Vagina (tissue), 2 donors: ENCODE data around the gene ADGRV1.

Source experiments
- POLR2A ChIP-seq, 2 donors: fragments of 450-650 bp; IDR thresholded peaks; one replicate each; pipeline ENCODE4 v1.6.1; 2017; ENCODE audit warnings: antibody characterized with exemption in 2 of 2, mild to moderate bottlenecking in 2 of 2, moderate library complexity in 2 of 2
- POLR2AphosphoS5 ChIP-seq, 2 donors: sonication (generic); formaldehyde crosslinking; IDR thresholded peaks; one replicate each; pipeline ENCODE4 v1.9.0; 2017; ENCODE audit warnings: antibody characterized with exemption in 2 of 2, mild to moderate bottlenecking in 2 of 2, low read depth in 1 of 2; ENCODE audit not compliant: insufficient read depth in 1 of 2
- TF ChIP-seq, protein P1 (sequence below), 3 experiments: fragments of 450-650 bp in 2 of 3; fragments of 200-600 bp in 1 of 3; sonication (generic) in 1 of 3; IDR thresholded peaks; one replicate each; pipeline ENCODE4 v1.5.1; 2017 to 2019; ENCODE audit warnings: antibody characterized with exemption in 3 of 3, mild to moderate bottlenecking in 2 of 3, moderate library complexity in 2 of 3

DNA sequence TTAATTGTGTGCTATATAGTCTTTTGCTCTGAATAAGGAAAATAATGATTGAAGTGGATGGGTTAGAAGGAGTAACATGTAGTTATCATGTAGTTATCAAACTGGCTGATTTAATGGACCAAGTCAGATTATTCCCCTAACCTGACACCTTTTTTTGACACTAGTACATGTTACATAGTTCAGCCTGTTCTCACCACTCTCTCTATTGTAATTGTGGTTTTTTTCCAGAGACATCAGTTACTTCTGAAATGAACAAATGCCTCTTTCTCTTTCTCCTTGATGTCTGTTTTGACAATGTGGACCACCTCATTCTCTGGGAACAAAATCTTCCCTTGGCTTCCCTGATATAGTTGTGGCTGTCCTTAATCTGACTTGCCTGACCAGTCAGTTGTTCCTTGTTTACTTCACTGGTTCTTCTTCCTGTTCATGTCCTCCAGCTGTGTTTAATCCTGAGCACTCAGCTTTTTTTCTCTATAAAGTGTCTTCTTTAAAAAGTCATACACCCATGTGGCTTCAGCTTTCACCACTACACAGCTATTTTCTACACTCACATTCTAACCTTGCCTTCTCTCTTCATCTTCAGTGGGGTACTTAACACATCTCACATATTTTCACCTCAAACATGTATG is 581.1 kb downstream of the ADGRV1 start:
- TF ChIP-seq, protein P1, sequence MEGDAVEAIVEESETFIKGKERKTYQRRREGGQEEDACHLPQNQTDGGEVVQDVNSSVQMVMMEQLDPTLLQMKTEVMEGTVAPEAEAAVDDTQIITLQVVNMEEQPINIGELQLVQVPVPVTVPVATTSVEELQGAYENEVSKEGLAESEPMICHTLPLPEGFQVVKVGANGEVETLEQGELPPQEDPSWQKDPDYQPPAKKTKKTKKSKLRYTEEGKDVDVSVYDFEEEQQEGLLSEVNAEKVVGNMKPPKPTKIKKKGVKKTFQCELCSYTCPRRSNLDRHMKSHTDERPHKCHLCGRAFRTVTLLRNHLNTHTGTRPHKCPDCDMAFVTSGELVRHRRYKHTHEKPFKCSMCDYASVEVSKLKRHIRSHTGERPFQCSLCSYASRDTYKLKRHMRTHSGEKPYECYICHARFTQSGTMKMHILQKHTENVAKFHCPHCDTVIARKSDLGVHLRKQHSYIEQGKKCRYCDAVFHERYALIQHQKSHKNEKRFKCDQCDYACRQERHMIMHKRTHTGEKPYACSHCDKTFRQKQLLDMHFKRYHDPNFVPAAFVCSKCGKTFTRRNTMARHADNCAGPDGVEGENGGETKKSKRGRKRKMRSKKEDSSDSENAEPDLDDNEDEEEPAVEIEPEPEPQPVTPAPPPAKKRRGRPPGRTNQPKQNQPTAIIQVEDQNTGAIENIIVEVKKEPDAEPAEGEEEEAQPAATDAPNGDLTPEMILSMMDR (IDR thresholded peaks at IDR 0.05): no peak
- no peak for TF ChIP-seq POLR2A (IDR thresholded peaks at IDR 0.05)
- TF ChIP-seq POLR2AphosphoS5 (IDR thresholded peaks at IDR 0.05; ENCODE audit: insufficient read depth in 1 of 2, low read depth in 1 of 2): no peak
